GM18498 (cell line): Measurements from ENCODE around the gene SYNJ1.
A peak's percentile ranks its signal among the peaks of the same experiment; 100 is the strongest.
"Not testable (repeated sequence)": the region's sequence is repeated elsewhere in the genome, so short reads cannot be mapped to it uniquely, and the experiment has no call there.

Source experiments
- ATAC-seq: cut with Tn5 transposase; IDR thresholded peaks from one replicate; pipeline ENCODE4 v1.9.1; 2021; ENCODE audit warnings: mild to moderate bottlenecking, moderate library complexity; ENCODE audit not compliant: unreplicated experiment

The SYNJ1 gene

DNA sequence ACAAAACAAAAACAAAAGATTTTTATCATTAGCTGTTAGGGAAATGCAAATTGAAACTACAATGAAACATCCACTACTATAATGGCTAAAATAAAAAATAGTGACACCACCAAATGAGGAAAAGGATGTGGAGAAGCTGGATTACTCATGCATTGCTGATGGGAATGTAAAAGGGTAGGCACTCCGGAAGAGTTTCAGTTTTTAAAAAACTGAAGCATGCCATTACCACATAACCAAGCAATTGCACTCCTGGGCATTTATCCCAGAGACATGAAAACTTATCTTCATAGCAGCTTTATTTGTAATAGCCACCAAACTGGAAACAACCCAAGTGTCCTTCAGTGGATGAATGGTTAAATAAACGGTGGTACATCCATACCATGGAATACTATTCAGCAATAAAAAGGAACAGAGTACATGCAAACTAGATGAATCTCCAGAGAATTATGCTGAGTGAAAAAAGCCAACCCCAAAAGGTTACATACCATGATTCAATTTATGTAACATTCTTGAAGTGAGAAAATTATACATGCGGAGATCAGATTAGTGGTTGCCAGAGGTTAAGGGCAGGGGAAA lies 101.1 kb downstream of the SYNJ1 start:
- no peak for ATAC-seq

DNA sequence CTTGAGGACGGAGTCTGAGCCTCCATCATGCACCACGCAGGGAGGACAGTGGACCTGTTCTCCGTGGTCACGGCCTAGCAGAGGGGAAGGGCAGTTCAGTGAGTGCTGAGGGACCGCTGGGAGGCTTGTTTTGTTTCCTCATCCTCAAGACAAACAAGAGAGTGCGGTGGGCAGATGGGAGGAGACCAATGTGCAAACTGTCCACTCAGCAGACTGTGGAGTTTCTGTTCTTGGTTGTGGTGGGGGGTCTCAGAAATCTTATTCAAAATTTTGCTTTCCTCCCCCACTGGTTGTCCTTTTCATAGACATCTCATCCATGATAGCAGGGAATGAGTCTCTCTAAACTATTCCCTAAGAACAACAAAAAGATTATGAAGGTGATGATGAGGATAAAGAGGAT lies 109.6 kb downstream of the SYNJ1 start:
- ATAC-seq, result not testable (repeated sequence)

DNA sequence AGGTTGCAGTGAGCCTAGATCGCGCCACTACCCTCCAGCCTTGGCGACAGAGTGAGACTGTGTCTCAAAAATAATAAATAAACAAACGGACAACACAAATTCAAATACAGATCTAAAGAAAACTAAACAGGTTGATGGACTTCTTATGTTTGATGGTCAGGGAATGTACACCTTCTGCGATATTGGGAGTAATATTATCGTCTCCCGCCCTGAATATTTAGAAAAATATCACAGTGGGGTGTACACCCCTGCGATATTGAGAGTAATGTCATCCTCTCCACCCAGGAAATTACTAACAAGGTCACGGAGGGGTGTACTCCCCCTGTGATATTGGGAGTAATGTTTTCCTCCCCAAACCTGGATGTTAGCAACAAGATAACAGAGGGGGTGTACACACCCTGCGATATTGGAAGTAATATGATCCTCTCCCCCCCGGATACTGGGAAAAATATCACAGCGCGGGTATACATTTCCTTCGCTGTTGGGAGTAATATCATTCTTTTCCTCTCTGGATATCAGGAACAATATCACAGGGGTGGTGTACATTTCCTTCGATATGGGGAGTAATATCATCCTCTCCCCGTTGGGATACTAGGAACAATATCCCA lies 114.3 kb downstream of the SYNJ1 start:
- ATAC-seq, result no peak

DNA sequence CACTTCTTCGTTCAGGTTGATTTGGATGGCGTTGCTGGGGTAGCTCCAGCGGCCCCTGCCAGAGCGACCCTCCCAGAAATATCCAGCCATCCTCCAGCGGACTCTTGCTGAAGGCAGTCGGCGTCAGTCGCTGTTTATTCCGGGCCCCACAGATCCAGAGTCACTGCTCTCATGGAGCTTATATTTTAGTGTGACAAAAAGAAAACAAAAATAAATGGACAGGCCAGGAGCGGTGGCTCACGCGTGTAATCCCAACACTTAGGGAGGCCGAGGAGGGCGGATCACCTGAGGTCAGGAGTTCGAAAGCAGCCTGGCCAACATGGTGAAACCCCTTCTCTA lies 114.8 kb downstream of the SYNJ1 start:
- no peak for ATAC-seq

DNA sequence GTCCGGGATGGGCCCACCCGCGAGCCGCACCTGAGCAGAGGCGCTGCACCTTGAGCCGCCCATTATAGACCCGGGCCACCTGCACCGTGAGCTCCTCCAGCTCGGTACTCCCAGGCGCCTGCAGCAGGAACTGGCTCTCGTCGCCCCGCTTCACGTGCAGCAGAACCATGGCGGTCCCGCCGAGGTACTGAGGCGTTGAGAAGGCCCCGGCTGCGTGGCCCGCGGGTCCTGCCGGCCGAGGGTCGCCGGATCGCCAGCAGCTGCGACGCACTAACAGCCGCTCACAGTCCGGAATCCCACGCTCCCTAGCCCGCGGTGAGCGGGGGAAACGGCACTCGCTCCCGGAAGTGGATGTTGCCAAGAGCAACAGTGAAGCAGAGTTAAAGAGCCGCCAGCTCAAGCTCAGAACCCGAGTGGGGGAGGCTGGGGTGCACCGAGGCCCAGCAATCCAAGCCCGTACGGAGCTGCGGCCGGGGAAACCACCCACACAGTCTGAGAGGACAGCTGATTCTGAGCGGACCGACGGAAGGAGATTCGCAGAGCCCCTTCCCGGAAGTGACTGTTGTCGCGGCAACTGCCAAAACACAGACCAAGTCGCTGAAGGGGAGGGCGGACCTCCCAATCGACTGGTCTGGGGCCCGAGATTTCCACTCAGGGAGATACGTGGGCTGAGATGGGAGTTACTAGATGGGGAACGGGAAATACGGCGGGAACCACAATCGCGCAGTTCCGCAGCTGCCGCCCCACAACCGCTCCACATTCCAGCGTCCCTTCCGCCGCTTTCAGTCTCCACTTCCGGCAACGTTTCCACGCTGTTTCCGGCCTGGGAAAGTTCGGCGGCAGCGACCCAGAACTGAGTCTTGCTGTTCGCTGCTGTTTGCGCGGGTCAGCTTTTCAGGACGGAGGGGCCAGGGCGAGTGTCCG lies 115.5 kb downstream of the SYNJ1 start, which contains the start of gene CFAP298:
Gene CFAP298 (minus strand): TSS at position 303 of the 924 bp plus-strand sequence. CDS start 134 bp downstream, at position 169.
- peak; percentile 96 for ATAC-seq

DNA sequence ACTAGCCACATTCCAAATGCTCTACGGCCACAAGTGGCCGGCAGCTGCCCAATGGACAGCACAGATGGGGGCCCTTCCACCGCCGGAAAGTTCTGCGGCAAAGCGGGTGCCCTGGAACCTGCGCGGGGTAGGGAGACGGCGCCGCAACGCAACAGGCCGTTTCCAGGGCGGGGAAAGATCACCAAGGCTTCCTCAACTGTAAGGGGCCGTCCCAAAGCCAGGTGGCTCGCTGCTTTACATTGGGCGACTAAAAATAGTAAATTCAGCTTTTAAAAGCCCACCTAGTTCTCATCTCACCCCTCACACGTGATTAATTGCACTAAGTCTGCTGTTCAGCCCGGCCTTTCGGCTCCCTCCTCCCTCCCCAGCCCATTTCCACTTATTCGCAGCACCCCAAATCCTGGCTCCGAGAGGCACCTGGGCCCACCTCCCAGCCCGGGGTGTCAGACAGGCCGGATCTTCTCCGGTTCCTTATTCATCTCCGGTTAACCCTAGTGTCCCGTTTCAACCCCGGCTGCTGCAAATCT lies 116.3 kb downstream of the SYNJ1 start:
- ATAC-seq, result peak; percentile 2

DNA sequence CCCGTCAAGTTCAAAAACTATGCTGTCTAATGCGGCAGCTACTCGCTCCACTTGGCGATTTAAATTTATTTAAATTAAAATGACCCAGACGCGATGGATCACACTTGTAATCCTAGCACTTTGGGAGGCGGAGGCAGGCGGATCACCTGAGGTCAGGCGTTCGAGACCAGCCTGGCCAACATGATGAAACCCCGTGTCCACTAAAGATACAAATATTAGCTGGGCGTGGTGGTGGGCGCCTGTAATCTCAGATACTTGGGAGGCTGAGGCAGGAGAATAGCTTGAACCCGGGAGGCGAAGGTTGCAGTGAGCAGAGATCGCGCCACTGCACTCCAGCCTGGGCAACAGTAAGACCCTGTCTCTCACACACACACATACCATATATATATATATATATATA lies 116.9 kb downstream of the SYNJ1 start:
- not testable (repeated sequence) for ATAC-seq

DNA sequence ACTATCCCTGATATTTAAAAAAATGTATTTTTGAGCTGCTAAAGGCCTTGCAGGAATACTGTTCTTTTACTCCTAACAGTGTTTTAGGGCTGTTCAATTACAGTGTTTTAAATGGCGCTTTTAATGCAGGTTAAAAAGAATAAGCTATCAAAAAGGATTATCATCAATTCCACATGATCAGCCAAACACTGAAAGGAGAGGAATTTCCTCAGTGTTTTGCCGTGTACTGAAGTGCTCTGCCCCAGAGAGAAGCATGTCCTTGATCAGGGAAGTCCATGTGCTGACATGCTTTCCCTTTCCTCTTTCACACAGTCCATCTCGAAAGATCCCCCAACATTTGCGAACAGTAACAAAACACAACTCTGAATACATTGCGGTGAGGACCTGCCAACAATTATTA lies 119.0 kb downstream of the SYNJ1 start:
- ATAC-seq, result no peak

DNA sequence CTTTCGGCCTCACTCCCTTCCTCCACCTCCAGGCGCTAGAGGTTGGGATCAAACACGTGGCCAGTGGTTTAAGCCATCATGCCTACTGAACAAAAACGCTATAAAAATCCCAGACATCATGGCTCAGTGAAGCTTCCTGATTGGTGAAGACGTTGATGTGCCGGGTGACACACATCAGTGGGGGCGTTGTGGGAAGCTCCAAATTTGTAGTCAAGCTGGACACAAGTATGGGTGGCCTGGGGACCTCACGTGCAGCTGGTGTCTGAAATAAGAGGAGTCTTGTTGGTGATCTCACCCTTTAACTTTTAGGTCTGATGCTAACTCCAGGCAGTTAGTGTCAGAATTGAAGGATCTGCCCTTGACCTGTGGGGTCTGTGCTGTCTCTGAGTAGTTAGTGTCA lies 122.3 kb downstream of the SYNJ1 start:
- ATAC-seq, result no peak

DNA sequence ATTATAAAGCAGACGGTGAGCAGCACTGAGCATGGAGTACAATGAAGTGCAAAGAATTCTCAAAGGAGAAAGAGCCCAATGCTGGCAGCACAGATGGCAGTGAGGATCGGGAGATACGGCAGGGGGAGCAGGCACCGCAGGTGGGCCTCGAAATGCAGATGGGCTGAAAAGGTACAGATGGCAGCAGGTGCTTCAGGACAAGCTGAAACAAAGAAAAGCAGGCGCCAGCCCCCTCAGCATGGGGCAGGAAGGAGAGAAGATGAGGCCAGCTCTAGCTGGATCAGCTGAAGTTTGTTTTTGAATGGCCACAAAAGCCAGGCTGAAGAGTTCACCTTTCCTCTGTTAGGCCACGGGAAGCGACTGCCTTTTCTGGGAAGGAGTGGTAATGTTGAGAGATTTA lies 123.3 kb downstream of the SYNJ1 start:
- no peak for ATAC-seq

DNA sequence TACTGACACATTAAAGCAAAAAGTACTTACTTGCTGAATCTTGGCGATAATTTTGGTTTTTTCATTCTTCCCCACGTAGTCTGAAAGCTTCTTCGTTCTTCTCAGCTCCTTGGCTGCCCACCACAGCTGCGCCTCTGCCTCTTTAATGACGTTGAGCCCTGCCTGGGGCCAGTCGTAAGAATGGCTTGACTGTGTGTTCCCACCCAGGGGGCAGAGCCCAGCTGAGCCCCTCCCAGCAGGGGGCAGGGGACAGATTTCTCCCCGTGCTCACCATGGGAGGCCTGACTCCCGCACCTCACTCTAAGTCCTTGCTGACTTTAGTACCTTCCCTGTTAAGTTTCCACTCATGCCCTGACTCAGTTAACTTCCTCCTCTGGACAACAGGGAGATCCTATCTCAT lies 124.7 kb downstream of the SYNJ1 start:
- ATAC-seq, result no peak

DNA sequence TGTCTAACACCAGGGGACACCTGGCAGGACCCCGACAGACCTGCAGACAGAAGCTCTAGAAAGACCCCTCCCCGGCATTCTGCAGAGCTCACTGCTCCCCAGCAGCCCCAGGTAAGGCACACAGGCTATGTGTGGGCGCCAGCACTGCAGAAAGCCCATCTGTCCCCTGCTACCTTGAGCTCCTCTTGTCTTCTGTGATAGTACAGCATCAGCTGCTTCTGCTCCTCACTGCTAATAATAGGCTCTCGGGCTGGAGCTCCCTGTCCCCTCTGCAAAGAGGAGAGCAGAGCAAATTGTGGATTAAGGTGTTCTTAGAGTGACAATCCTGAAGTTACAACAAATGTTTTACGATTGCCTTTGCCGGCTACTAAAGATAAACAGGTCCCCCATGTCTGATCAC lies 125.7 kb downstream of the SYNJ1 start:
- no peak for ATAC-seq

DNA sequence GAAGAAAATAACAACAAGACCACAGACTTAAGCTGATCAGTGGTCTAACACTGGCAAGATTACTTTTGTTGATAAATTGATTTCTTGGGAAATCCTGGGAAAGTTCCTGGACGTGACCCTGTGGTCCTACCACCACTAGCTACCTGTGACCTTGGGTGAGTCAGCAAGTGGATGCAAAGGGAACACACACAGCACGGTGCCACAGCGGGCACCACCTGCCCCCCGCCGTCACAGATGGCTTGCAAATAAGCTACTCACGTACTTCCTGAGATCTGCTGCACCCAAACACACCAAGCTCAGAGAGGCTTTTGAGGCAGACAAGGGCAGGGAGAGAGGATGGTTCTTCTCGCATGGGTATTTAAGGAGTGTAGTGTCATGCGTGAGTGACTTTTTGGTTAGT lies 128.3 kb downstream of the SYNJ1 start:
- no peak for ATAC-seq

DNA sequence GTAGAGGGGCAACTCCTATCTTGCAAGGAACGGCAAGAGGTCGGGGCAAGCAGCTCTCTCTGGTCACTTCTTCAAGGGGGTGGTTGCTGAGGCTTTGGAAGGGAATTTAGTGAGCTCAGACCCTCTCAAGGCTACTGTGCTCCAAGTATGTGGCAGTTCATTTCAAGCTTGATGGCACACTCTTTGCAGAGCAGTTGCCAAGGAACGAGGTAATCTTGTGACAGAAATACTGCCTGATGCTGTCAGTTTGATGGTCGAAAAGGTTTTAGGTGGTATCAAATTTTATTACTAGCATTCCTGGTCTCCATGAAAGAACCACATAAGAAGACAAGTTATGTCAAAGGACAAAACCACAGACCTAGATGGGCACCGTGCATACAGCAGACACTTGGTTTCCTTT lies 128.7 kb downstream of the SYNJ1 start:
- no peak for ATAC-seq

DNA sequence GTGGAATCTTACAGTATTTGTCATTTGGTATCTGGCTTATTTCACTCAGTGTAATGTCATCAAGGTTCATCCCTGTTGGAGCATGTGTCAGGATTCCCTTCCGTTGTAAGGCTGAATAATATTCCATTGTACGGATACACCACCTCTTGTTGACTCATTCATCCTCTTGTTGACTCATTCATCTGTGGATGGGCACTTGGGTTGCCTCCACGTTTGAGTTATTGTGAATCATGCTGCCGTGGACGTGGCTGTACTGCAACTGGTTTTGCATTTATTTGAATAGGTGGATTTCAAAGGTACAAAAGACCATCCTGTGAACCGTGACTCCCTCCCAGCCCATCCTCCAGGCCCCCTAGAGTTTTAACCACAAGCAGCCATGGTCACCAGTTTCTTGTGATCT lies 130.6 kb downstream of the SYNJ1 start:
- ATAC-seq, result no peak

DNA sequence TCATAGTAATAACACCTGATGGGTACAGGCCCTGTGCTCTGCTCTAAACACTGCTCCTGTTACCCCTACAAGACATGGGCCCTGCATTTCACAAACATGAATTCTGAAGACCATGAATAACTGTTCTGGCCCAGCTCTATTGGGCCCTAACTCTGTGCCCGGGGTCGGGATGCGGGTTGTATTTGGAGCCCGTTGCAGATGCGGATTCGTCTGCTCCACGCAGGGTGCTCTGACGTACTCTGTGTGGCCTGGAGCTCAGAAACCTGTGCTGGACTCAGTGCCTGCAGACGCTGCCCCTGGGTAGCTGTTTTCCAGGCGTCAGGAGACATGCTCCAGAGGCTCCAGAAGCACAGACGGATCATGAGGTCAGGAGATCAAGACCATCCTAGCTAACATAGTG lies 132.4 kb downstream of the SYNJ1 start:
- ATAC-seq, result no peak

DNA sequence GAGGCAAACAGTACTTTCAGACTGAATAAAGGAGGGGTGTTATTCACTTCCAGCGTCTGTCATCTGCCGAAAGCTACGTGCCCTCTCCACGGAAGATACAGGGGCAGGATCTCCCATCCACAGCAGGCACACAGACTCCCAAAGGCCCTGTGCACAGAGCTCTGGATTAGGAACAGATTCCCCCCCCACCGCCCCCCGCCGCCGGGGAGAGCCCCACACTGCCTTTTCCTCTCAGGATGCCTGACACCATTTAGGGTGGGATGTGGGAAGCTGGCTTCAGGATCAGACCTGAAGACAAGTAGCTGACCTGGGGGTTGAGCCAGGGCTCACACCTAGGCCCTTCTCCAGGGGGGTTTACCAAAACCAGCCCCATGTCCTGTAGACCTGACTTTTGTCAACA lies 134.1 kb downstream of the SYNJ1 start:
- ATAC-seq, result no peak

DNA sequence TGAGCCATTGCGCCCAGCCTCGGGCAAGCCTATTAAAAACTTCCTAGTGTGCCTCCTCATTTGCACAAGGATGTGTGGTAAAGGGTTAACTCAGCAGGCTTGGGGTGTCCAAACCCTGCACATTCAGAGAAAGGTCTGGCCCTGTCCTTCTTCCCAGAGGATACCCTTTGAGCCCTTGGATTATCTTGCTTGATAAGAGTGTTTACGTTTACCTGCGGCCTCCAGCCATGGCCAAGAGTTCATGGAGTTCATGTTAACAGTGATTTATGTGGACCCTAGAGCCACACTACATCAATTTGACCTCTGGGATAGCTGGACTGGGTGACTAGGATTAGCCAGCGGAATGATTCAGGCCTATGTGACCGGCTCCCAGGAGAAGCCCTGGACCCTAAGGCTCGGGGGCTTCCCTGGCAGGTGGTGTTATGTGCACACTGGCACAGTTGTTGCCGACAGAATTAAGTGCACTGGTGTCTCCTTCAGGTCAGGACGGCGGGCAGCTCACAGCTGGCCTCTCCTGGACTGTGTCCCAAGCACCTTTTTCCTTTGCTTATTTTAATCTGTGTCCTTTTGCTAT lies 134.8 kb downstream of the SYNJ1 start:
- no peak for ATAC-seq

DNA sequence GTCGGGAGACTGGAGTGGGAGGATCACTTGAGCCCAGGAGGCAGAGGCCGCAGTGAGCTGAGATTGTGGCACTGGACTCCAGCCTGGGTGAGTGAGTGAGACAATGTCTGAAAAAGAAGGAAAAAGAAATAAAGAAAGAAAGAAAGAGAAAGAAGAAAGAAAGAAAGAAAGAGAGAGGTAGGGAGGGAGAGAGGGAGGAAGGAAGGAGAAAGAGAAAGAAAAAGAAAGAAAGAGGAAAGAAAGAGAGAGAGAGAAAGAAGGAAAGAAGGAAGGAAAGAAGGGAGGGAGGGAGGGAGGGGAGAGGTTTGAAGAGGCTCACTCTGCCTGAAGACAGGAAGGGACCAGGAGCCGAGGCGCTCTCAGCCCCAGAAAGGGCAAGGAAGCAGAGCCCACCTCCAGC lies 137.7 kb downstream of the SYNJ1 start:
- no peak for ATAC-seq

DNA sequence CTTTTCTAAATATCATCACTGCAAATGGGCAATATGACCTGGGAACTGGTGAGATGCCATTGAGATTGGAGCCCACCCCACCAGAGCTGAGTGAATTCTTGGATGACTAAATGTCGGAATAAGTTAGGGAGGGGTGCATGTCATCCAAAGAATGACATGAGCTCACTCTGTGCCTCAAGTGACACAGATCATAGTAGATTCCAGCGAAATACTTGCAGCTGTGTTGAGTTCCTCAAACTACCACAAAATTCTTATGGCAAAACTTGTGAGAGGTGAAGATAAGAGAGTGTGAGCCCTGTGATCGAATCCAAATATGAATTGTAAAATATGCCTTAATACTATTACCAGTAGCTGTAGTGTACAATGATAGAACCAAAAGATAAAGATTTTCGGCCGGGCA lies 140.2 kb downstream of the SYNJ1 start:
- no peak for ATAC-seq

DNA sequence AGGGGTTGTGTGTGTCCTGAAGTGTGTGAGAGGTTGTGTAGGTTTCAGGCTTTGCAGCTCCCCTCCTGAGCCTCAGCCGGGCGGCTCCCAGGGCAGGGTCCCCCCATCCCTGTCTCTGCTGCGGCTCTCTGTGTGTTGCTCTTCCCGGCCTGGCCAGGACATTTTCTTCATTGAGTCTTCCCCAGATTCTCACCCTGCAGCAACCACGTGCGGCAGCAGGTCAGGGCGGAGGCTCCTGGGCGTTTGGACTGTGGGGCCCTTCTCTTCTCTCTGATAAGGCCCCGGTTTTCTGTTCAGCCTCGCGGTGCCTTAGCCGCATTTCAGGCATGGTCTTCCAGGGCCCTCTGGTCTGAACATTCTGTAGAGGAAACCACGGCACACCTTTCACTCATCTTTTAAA lies 140.7 kb downstream of the SYNJ1 start:
- no peak for ATAC-seq

DNA sequence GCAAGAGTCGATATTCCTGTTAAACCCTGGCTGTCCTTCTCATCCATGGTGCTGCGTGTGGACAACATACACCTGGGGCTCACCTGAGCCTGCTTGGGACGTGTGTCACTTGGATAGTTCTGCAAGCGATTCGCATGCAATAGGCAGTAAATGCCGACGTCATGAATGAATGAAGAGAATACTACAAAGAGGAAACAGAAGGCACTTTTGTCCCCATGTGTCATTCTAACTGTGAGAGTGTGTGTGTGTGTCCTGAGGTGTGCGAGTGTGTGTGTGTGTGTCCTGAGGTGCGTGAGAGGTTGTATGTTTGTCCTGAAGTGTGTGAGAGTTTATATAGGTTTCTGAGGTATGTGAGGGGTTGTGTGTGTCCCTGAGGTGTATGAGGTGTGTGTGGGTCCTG lies 141.8 kb downstream of the SYNJ1 start:
- no peak for ATAC-seq
